ENCODE results near the gene SLC38A9. TPM values are rescaled to one million over a fixed set of nuclear protein-coding genes. Genes with fewer than 3 reads are reported as not detected.

Gene SLC38A9
- total RNA-seq, 1 donor from 2014 or later = 57.8 TPM

- DNase-seq (ENCODE audit: low read depth) = no peak
These were observed 101.6 kb downstream of the SLC38A9 start for GRCh38 chr5:55610542-55610941.

- no peak for DNase-seq (ENCODE audit: low read depth)
These were observed 102.7 kb downstream of the SLC38A9 start for GRCh38 chr5:55609413-55609812.

GRCh38 chr5:55608595-55609349 is 103.4 kb downstream of the SLC38A9 start:
- DNase-seq (ENCODE audit: low read depth) = no peak

- DNase-seq (ENCODE audit: low read depth) = peak; percentile 21
These were observed 104.8 kb downstream of the SLC38A9 start for GRCh38 chr5:55607309-55607708.

GRCh38 chr5:55604611-55605067 is 107.5 kb downstream of the SLC38A9 start:
- peak; percentile 77 for DNase-seq (ENCODE audit: low read depth)

- DNase-seq (ENCODE audit: low read depth) = no peak
These were observed 108.2 kb downstream of the SLC38A9 start for GRCh38 chr5:55603922-55604321.

GRCh38 chr5:55601628-55602027 is 110.5 kb downstream of the SLC38A9 start:
- no peak for DNase-seq (ENCODE audit: low read depth)

GRCh38 chr5:55601204-55601618 is 110.9 kb downstream of the SLC38A9 start:
- DNase-seq (ENCODE audit: low read depth) = peak; percentile 95

- DNase-seq (ENCODE audit: low read depth) = no peak
These were observed 111.5 kb downstream of the SLC38A9 start for GRCh38 chr5:55600497-55601203.

- DNase-seq (ENCODE audit: low read depth) = no peak
These were observed 112.0 kb downstream of the SLC38A9 start for GRCh38 chr5:55600086-55600485.

GRCh38 chr5:55599148-55600050 is 112.7 kb downstream of the SLC38A9 start:
- DNase-seq (ENCODE audit: low read depth) = no peak

- DNase-seq (ENCODE audit: low read depth) = peak; percentile 79
These were observed 114.8 kb downstream of the SLC38A9 start for GRCh38 chr5:55597014-55597981.

GRCh38 chr5:55594671-55595070 is 117.5 kb downstream of the SLC38A9 start:
- DNase-seq (ENCODE audit: low read depth) = no peak

- no peak for DNase-seq (ENCODE audit: low read depth)
These were observed 119.0 kb downstream of the SLC38A9 start for GRCh38 chr5:55593115-55593472.

GRCh38 chr5:55592388-55593114 is 119.6 kb downstream of the SLC38A9 start:
- no peak for DNase-seq (ENCODE audit: low read depth)

- DNase-seq (ENCODE audit: low read depth) = no peak
These were observed 120.4 kb downstream of the SLC38A9 start for GRCh38 chr5:55591686-55592085.

- DNase-seq (ENCODE audit: low read depth) = no peak
These were observed 126.9 kb downstream of the SLC38A9 start for GRCh38 chr5:55585206-55585610.

- DNase-seq (ENCODE audit: low read depth) = no peak
These were observed 127.5 kb downstream of the SLC38A9 start for GRCh38 chr5:55584398-55585205.

GRCh38 chr5:55583578-55583977 is 128.5 kb downstream of the SLC38A9 start:
- no peak for DNase-seq (ENCODE audit: low read depth)
